GM12878 (cell line): ENCODE results near the gene ATG13.

Source experiments
- CTCF ChIP-seq, 3 experiments: IDR thresholded peaks in 2 of 3; conservative IDR thresholded peaks in 1 of 3; 2 replicates each; pipeline ENCODE4 v1.5.1; 2011; ENCODE audit warnings: low read depth in 3 of 3, low read length in 3 of 3, mild to moderate bottlenecking in 3 of 3, control low read depth in 2 of 3, moderate library complexity in 2 of 3, inconsistent platforms in 1 of 3, mixed read lengths in 1 of 3; ENCODE audit not compliant: control insufficient read depth in 2 of 3, insufficient read depth in 1 of 3; ENCODE audit errors: extremely low read depth in 1 of 3
- EP300 ChIP-seq, 2 experiments: fragments of 150-350 bp in 1 of 2; IDR thresholded peaks; 2 replicates each; pipeline ENCODE4 v1.6.1; 2011 to 2012; ENCODE audit warnings: low read depth in 2 of 2, low read length in 2 of 2, borderline replicate concordance in 1 of 2, improper control_type of control experiment in 1 of 2, inconsistent platforms in 1 of 2; ENCODE audit not compliant: control insufficient read depth in 1 of 2
- FOXM1 ChIP-seq: IDR thresholded peaks from 2 replicates; pipeline ENCODE4 v1.6.1; 2012; ENCODE audit warnings: low read depth, mild to moderate bottlenecking, inconsistent platforms, low read length, moderate library complexity
- GABPA ChIP-seq: IDR thresholded peaks from 2 replicates; pipeline ENCODE4 v1.6.1; 2014; ENCODE audit warnings: antibody characterized with exemption, low read depth, mild to moderate bottlenecking, inconsistent platforms
- MEF2A ChIP-seq: IDR thresholded peaks from 2 replicates; pipeline ENCODE4 v1.6.1; 2011; ENCODE audit warnings: low read depth, mild to moderate bottlenecking, low read length, moderate library complexity; ENCODE audit not compliant: insufficient read depth
- MEF2B ChIP-seq: fragments of 450-650 bp; IDR thresholded peaks from 2 replicates; pipeline ENCODE4 v1.6.1; 2018; ENCODE audit warnings: mild to moderate bottlenecking, moderate library complexity; ENCODE audit not compliant: partially characterized antibody, poor library complexity, severe bottlenecking
- MXI1 ChIP-seq: fragments of 150-350 bp; IDR thresholded peaks from 2 replicates; pipeline ENCODE4 v1.6.1; 2011; ENCODE audit warnings: low read depth, mild to moderate bottlenecking, inconsistent platforms, low read length, improper control_type of control experiment
- NFYB ChIP-seq: IDR thresholded peaks from 2 replicates; pipeline ENCODE4 v1.6.1; 2011; ENCODE audit warnings: low read depth, mild to moderate bottlenecking, low read length, improper control_type of control experiment, moderate library complexity; ENCODE audit not compliant: insufficient read depth
- POLR2A ChIP-seq: IDR thresholded peaks from 2 replicates; pipeline ENCODE4 v1.6.1; 2011; ENCODE audit warnings: low read depth, mild to moderate bottlenecking, low read length
- POLR2AphosphoS5 ChIP-seq: IDR thresholded peaks from 2 replicates; pipeline ENCODE4 v1.6.1; 2011; ENCODE audit warnings: mild to moderate bottlenecking, low read length, inconsistent platforms
- RAD21 ChIP-seq: IDR thresholded peaks from 2 replicates; pipeline ENCODE4 v1.6.1; 2011; ENCODE audit warnings: mild to moderate bottlenecking, low read depth, low read length, moderate library complexity; ENCODE audit not compliant: insufficient read depth
- TAF1 ChIP-seq: IDR thresholded peaks from 2 replicates; pipeline ENCODE4 v1.6.1; 2011; ENCODE audit warnings: mild to moderate bottlenecking, low read depth, low read length, borderline replicate concordance
- ZBTB33 ChIP-seq: fragments of 450-650 bp; IDR thresholded peaks from 2 replicates; pipeline ENCODE4 v1.6.1; 2017; ENCODE audit warnings: mild to moderate bottlenecking

GRCh38 chr11:46612326-46612725, 5.0 kb upstream of the ATG13 start:
- no peak for TF ChIP-seq FOXM1
- no peak for TF ChIP-seq MEF2A
- TF ChIP-seq CTCF (IDR thresholded peaks at IDR 0.05 in 2 of 3, conservative IDR thresholded peaks at IDR 0.05 in 1 of 3; ENCODE audit: control insufficient read depth in 2 of 3, extremely low read depth in 1 of 3, insufficient read depth in 1 of 3, low read depth in 3 of 3, low read length in 3 of 3) = no peak
- TF ChIP-seq MXI1 = no peak
- TF ChIP-seq GABPA = no peak
- TF ChIP-seq NFYB = no peak
- no peak for TF ChIP-seq RAD21
- TF ChIP-seq ZBTB33 = no peak
- TF ChIP-seq MEF2B = no peak
- TF ChIP-seq TAF1 = no peak
- no peak for TF ChIP-seq POLR2AphosphoS5
- no peak for TF ChIP-seq POLR2A
- TF ChIP-seq EP300 (IDR thresholded peaks at IDR 0.05; ENCODE audit: borderline replicate concordance in 1 of 2, control insufficient read depth in 1 of 2, low read depth in 2 of 2, low read length in 2 of 2) = no peak
